Stimulated activated CD8-positive, alpha-beta memory T cell treated with anti-CD3 and anti-CD28 coated beads, Interleukin-2, amount 100 ng/mL, for 1 hour (primary cell): ENCODE results near the gene PSMD2.

Source experiments
- DNase-seq, 2 donors: peaks; one replicate each; pipeline ENCODE4 v3.0.0-alpha.2; 2020; ENCODE audit warnings: low read depth in 2 of 2

The PSMD2 gene

DNA sequence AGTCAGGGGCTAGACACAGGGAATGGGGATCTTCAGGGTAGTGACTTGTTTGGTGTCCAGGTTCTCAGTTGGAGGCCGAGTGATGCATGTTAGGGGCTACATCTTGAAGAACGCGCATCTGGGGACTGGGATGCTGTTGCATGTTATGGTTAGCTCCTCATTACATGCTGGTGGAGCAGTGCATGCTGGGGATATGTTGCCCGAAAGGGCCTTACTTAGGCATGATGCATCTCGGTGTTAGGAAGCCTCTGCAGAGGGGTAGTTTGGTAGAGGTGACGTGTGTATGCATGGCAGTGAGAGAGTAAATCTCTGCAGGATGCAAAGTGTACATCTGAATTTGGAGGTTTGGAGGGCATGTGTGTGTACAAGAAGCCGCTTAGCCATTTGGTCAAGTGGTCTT lies 17.8 kb downstream of the PSMD2 start:
- no peak for DNase-seq

DNA sequence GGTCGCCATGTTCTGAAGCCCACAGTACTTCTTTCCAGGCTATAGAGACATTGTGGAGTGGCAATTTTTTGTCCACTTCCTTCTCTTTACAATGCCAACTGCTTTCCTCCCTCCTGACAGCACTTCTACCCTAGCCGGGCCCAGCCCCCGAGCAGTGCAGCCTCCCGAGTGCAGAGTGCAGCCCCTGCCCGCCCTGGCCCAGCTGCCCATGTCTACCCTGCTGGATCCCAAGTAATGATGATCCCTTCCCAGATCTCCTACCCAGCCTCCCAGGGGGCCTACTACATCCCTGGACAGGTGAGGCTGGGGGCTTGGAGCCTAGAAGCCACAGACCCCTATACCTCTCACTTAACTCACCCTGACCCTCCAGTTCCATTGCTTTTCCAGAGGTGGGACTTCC lies 18.2 kb downstream of the PSMD2 start:
- no peak for DNase-seq

DNA sequence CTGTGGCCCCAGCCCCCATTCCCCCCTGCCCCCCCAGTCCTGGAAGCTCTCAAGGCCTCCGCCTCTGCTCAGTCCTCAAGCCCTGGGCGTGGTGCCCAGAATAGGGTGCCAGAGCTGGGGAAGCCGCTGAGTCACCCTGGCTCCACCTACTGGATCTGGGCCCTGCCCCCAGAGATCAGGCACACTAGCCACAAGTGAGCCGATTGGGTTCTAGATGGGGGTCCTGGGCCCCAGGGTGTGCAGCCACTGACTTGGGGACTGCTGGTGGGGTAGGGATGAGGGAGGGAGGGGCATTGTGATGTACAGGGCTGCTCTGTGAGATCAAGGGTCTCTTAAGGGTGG lies 21.0 kb downstream of the PSMD2 start:
- no peak for DNase-seq

DNA sequence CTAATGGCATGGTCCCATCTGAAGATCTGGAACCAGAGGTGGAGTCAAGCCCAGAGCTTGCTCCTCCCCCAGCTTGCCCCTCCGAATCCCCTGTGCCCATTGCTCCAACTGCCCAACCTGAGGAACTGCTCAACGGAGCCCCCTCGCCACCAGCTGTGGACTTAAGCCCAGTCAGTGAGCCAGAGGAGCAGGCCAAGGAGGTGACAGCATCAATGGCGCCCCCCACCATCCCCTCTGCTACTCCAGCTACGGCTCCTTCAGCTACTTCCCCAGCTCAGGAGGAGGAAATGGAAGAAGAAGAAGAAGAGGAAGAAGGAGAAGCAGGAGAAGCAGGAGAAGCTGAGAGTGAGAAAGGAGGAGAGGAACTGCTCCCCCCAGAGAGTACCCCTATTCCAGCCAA lies 22.6 kb downstream of the PSMD2 start:
- no peak for DNase-seq

DNA sequence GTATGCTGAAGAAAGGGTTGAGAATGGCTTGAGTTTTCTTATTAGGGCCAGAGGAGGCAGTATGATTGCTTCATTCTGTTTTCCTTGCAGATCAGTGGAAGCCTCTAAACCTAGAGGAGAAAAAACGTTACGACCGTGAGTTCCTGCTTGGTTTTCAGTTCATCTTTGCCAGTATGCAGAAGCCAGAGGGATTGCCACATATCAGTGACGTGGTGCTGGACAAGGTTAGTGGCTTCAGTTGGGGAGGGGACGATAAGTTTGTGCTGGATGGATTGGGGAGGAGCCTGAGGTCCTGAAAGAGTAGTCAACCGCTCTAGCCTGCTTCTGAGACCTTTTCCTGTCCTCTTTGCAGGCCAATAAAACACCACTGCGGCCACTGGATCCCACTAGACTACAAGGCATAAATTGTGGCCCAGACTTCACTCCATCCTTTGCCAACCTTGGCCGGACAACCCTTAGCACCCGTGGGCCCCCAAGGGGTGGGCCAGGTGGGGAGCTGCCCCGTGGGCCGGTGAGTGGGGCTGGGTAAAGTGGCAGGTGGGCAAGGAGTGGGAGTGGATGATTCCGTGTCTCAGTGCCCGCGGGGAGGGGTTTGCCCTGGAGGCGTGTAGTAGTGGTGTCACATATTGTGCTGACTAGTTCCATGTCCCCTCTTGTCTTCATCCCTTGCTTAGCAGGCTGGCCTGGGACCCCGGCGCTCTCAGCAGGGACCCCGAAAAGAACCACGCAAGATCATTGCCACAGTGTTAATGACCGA lies 23.9 kb downstream of the PSMD2 start:
- no peak for DNase-seq

DNA sequence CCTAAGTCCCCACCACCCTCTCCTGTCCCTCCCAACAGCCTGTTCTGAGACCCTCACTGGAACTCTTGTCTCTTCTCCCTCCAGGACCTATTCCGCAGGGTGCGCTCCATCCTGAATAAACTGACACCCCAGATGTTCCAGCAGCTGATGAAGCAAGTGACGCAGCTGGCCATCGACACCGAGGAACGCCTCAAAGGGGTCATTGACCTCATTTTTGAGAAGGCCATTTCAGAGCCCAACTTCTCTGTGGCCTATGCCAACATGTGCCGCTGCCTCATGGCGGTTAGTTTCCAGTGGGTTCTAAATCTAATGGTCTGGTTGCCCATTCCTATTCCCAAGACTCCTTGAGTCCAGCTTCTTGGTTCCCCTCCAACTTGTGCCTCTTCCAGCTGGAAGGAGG lies 24.7 kb downstream of the PSMD2 start:
- no peak for DNase-seq

DNA sequence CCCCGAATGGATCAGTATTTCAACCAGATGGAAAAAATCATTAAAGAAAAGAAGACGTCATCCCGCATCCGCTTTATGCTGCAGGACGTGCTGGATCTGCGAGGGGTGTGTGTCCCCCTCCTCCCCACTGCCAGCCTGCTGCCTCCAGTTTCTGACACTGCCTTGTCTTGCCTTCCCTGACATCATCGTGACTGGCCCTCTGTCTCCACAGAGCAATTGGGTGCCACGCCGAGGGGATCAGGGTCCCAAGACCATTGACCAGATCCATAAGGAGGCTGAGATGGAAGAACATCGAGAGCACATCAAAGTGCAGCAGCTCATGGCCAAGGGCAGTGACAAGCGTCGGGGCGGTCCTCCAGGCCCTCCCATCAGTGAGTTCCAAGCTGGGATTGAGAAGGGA lies 26.2 kb downstream of the PSMD2 start:
- no peak for DNase-seq

DNA sequence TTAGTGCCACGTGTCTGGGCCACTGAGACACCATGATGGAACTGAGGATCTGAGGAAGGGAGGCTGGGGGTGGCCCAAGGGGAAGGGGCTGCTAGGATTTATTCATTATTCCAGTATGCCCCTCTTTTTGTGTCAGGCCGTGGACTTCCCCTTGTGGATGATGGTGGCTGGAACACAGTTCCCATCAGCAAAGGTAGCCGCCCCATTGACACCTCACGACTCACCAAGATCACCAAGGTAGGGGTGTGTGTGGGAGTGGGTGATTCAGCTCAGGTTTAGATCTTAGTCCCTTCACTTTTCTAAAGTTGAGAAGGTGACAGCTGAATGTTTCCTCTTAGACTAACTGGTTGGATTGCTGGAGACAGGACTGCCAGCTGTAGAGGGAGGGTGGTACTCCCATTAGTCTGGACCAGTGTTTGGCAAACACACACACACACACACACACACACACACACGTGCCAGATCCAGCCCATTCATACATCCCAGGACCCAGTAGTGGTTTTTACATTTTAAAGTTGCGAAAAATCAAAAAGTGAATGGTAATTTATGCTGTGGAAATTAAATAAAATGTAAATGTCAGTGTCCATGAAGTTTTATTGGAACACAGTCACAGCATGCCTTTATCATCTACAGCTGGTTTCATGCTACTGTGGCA lies 26.8 kb downstream of the PSMD2 start:
- DNase-seq = no peak

DNA sequence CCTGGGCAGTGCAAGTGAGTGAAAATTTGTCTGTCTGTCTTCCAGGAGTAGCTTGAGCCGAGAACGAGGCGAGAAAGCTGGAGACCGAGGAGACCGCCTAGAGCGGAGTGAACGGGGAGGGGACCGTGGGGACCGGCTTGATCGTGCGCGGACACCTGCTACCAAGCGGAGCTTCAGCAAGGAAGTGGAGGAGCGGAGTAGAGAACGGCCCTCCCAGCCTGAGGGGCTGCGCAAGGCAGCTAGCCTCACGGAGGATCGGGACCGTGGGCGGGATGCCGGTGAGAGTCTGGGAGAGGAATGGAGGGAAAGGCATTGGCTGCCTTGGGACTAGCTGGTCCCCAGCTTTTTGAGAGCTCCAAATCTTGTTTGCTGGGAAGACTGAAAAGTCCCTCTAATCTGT lies 28.1 kb downstream of the PSMD2 start:
- no peak for DNase-seq

DNA sequence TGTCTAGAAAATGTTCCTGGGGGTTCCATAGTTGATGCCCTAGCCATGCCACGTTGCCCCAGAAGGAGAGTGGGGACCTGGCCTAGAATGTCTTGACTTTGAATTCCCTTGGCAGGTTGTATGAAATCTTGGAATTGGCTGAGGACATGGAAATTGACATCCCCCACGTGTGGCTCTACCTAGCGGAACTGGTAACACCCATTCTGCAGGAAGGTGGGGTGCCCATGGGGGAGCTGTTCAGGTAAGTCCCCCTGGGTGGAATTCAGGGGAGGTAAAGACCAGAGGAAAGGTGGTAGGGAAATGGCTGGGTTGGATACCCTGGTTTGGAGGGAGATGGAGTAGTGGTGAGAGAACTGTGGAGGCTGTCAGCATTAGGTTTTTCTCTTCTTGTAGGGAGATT lies 29.5 kb downstream of the PSMD2 start:
- no peak for DNase-seq

DNA sequence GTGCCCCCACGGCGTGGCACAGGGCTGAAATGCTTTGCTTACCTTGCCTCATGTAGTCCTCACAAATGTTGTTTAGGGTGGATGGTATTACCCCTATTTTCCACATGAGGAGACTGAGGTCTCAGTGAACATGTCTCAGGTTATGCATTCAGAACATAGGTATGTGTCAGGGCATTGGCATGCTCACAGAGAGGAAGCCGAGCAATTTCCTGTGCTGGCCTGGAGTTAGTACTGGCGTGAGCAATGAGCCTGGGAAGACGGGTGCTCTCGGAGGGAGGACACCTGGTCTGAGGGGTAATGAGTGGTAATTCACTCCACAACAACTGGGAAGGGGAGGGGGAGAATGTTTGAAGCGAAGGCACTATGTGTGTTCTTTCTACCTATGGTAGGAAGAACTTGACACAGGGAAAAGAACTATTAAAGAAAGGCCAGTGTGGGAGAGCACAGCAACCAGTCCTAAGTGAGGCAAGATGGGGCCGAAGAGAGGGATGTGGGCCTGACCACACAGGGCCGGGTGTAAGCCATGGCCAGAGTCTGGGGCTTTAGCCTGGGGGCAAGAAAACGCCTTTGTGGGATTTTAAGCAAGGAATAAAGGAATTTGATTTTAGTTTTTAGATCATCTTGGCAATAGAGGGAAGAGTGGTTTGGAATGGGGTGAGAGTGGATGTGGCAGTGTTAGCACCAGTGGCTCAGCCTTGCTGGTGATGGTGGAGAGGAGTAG lies 33.5 kb downstream of the PSMD2 start:
- no peak for DNase-seq

DNA sequence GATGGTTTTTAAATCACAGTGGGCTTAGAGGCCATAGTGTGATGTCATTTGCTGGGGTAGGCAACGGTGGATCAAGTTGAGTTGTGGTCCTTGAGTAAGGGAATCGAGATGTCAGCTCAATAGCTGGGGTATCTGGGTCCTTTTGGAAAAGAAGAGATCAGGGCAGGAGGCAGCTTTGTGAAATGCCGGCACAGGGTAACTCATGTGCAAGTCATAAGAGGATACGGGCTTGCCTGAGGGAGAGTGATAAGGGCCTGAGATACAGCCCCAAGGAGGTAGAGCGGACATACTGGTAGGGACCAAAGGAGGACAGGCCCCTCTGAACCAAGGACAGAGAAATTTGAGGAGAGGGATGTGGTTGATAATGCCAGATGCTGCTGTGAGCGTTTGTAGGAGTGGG lies 34.1 kb downstream of the PSMD2 start:
- no peak for DNase-seq

DNA sequence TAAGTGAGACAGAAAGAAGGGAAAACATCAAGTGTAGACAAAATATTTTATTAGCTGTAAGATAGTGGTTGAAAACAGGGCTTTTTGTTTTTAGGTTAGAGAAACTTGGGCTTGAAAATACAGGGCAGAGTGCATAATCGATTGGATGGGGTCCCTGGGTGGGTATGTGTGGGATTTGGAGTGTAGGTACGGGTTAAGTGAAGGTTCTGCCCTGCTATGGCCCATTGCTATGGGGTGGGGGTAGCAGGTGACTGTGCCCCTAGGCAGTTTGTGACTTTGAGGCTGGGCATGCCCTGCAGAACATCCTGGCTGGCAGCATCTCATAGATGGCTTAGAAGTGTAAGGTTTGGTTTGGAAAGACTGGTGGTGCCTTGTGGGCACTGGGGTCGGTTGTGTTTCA lies 34.7 kb downstream of the PSMD2 start:
- DNase-seq = no peak

DNA sequence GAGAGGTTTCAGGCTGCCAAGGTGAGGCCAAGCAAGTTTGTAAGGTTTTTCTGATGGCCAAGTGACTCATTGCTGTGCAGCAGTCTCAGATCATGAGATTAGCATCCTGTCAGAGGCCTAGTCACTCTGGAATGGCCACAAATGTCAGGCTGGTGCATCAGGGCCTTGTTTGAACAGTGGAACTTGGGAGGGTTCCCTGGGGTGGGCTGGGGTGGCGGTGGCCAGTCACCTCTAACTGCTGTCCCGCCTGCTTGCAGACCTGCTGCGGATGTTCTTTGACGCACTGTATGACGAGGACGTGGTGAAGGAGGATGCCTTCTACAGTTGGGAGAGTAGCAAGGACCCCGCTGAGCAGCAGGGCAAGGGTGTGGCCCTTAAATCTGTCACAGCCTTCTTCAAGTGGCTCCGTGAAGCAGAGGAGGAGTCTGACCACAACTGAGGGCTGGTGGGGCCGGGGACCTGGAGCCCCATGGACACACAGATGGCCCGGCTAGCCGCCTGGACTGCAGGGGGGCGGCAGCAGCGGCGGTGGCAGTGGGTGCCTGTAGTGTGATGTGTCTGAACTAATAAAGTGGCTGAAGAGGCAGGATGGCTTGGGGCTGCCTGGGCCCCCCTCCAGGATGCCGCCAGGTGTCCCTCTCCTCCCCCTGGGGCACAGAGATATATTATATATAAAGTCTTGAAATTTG lies 35.6 kb downstream of the PSMD2 start:
- peak in 1 of 2 donors; percentile 11 for DNase-seq

DNA sequence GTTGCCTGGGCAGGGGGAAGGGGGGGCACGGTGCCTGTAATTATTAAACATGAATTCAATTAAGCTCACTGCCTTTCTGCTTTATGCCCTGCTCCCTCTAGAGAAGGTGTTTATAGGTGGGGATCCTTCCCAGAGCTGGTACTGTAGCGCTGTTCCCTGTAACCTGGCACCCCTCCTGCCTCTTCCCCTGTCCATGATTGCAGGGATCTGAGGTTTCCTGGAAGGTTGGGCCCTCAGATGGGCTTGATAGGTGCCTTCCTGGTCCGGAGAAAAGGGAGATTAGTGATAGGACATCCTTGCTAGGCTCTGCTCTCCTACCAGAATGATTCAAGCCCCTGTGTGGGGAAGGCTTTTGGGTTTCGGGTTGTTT lies 36.2 kb downstream of the PSMD2 start:
- DNase-seq = no peak

DNA sequence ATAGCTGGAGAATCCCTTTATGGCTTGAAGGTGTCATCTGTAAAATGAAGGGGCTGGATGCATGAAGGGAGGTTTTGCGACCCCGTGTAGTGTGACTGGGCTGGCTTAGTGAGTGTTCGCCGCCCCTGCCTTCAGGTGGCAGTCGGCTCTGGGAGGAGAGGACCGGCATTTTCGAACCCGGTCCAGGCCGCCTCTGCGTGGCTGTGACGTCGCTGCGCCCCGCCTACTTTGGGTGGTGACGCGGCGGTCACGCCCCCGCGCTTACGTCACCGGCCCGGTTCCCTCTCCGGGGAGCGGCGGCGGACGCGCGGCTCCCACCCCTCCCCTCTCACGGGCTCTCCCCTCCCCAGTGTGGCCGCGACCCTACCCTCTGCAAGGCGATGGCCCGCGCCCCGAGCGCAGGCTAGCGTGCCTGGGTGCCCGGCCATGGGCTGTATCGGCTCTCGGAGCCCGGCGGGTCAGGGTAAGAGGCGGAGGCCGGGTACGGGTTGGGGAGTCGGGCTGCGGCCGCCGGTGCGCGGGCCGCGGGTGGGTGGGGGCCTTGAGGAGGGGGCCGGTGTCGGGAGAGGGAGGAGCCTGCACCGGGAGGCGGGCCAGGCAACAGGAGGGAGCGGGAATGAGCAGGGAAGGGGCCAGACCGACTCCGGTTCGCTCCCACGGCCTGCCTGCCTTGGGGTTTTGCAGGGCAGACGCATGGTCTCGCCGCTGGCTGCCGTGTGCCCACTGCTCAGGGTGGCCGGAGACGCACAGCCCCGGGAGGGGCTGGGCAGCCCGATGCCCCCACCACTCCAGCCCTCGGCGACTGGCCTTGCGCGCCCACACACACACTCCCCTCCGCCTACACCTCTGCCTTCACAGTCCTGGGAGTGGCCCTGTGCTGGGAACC lies 36.9 kb downstream of the PSMD2 start:
- peak; percentile 74 to 80 for DNase-seq

DNA sequence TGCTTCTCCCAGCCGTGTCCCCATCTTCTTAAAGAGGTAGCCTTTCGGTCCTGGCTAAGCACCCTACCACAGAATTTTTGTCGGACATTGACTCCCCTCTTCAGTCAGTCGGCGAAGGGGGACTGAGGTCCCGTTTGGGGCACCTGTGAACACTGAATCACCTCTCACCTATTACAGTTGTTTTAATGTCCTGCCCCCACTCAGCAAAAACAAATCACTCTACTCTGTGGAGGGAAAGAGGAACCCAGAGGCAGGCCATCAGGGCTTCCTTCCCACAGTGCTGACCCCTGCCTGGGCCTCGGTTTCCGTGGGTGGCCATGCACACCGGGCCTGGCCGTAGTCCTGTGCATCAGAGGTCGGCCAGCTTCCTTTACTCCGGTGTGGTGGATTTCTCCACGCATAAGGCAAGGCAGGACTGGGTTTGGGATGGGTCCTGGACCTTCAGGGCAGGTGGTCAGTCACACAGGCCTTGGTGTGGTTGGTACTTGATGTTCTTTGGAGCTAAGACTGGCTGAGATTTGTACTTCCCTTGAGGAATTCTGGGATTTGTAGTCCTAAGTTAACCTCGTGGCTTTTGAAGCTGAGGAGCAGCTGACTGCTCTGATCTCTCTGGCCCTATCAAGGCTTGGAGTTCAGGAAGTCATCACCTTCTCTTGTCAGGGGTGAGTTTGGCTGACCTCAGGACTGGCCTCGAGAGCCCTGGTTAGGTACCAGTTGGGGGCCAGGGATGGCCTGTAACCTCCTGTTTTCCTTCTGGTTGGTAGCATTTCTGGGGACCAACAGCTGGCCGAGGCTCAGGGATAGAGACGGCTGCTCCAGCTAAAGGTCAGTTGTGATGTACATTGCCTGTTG lies 37.7 kb downstream of the PSMD2 start:
- no peak for DNase-seq

DNA sequence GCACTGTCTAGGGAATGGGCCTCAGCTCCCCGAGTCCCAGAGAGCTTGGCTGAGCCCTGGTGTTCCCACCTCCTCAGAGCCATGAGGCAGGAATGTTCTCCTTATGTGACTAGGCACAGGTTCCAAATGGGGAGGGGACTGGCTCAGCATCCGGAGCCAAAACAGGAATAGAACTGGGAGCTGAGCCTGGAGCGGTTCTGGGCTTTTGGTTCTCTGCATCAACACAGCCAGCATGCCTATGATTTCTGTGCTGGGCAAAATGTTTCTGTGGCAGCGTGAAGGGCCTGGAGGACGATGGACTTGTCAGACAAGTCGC lies 38.3 kb downstream of the PSMD2 start, which contains the start of gene FAM131A:
TSS of gene FAM131A (plus strand) at position 202 of the 316 bp plus-strand sequence. CDS start at position 233, 31 bp downstream.
- DNase-seq = no peak

DNA sequence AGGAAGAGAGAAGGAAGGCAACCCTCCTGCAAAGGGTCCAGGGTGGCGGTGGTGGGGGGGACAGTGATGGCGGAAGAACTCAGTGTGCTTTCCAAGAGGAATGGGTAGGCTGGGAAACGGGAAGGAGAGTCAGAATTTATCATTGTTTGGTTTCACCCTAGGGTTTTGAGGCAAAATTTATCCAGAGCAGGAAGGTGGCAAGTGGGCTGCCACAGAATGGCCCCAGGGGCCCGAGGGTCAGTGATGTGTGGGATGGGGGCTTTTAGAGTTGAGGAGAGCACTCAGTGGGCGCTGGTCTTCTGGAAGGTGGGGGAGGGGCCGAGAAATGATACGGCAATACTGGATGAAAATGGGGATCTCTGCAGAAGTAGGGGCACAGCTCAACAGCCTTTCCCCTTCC lies 38.9 kb downstream of the PSMD2 start:
- DNase-seq = no peak

DNA sequence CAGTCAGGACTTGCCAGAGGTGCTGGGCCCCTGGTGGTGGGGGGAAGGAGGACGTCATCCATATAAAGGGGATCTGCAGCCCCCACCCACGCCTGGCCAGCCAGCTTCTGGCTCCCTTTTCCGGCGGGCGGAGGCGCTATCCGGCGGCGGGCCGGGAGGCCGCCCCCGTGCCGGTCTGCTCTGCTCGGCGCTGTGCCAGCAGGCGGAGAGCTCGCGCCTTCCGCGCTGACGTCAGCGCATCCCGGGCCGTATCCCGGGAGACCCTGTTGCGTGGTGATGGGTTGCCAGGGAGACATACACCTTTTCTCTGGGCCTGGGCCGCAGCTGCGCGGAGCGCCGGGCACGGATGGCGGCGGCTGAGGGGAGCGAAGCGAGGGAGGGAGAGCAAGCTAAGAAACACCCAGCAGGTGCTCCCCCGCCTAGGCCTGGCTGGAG lies 39.5 kb downstream of the PSMD2 start:
- DNase-seq = no peak

DNA sequence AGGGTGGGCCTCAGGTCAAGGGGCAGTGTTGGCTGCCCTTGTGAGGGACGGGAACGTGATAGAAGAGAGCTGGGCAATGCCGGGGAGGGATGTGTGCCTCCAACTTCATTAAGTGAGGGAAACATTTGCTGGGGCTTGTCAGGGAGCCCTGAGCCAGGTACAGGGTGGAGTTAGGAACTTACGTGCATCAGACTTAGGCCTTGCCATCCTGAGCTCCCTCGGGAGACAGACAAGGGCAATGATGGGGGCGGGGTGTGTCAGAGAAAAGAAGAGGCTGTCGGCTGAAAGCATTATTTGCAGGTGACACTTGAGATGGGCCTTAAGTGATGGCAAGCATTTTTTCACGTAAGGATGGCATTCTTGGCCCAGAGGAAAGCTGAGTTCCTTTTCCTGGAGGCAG lies 40.0 kb downstream of the PSMD2 start:
- DNase-seq = no peak
